B cell (primary cell): ENCODE results near the gene MED22. TPM values are rescaled to one million over a fixed set of nuclear protein-coding genes. Genes with fewer than 3 reads are reported as not detected.
A peak's percentile ranks its signal among the peaks of the same experiment; 100 is the strongest.

Source experiments
- ATAC-seq: fragments of 200-7000 bp; cut with Tn5 transposase; one replicate; pipeline ENCODE4 v1.10.0; 2021; ENCODE audit warnings: low read depth, mild to moderate bottlenecking, moderate number of reproducible peaks, moderate library complexity
- CTCF ChIA-PET: fragments of 350-600 bp; sonication (Branson Sonifier 250); formaldehyde crosslinking; loops from one replicate; lab custom pipeline; 2021; ENCODE audit warnings: antibody characterized with exemption, inconsistent platforms; lab: Charles Lee
- POLR2A ChIA-PET: fragments of 350-600 bp; sonication (Branson Sonifier 250); formaldehyde crosslinking; loops from one replicate; lab custom pipeline; 2021; ENCODE audit warnings: antibody characterized with exemption; lab: Charles Lee
- DNase-seq: peaks from one replicate; pipeline ENCODE4 v3.0.0; 2013
- H2AFZ ChIP-seq: 2 replicates; pipeline ENCODE4 v1.6.1; 2012; ENCODE audit warnings: mild to moderate bottlenecking, low read depth, low read length; ENCODE audit not compliant: insufficient read depth, poor library complexity, severe bottlenecking
- H3K27ac ChIP-seq, 2 donors: 1 replicate in 1 of 2; 2 replicates in 1 of 2; pipeline ENCODE4 v1.5.1; 2012 to 2013; ENCODE audit warnings: low read length in 2 of 2, mild to moderate bottlenecking in 2 of 2, moderate library complexity in 1 of 2
- H3K27me3 ChIP-seq, 4 experiments: fragments of 200-600 bp in 1 of 4; sonication (generic) in 1 of 4; replicated peaks in 1 of 4; 1 replicate in 2 of 4; 2 replicates in 2 of 4; pipeline versions ENCODE4 v1.6.1 to v1.7.0; 2013 to 2016; ENCODE audit warnings: low read length in 3 of 4, mild to moderate bottlenecking in 2 of 4, mixed read lengths in 1 of 4, moderate library complexity in 1 of 4; ENCODE audit not compliant: insufficient read depth in 4 of 4, control insufficient read depth in 3 of 4; ENCODE audit errors: control extremely low read depth in 1 of 4
- H3K36me3 ChIP-seq, 2 experiments: replicated peaks in 1 of 2; 1 replicate in 1 of 2; 2 replicates in 1 of 2; pipeline versions ENCODE4 v1.6.1 to v1.7.1; 2013; ENCODE audit warnings: low read length in 1 of 2; ENCODE audit not compliant: insufficient read depth in 2 of 2, control insufficient read depth in 1 of 2; ENCODE audit errors: control extremely low read depth in 1 of 2, extremely low read depth in 1 of 2
- H3K4me1 ChIP-seq, 2 donors: fragments of 200-600 bp in 1 of 2; sonication (generic) in 1 of 2; 1 replicate in 1 of 2; 2 replicates in 1 of 2; pipeline versions ENCODE4 v1.5.1 to v1.6.1; 2013 to 2017; ENCODE audit warnings: low read length in 2 of 2; ENCODE audit not compliant: control insufficient read depth in 2 of 2, insufficient read depth in 2 of 2
- H3K4me2 ChIP-seq: replicated peaks from 2 replicates; pipeline ENCODE3; 2012; ENCODE audit warnings: mild to moderate bottlenecking, low read depth, low read length; ENCODE audit not compliant: poor library complexity, severe bottlenecking
- H3K4me3 ChIP-seq, 5 experiments: fragments of 200-600 bp in 1 of 5; sonication (generic) in 1 of 5; 1 replicate in 3 of 5; 2 replicates in 2 of 5; pipeline versions ENCODE4 v1.5.1 to v1.7.0; 2011 to 2016; ENCODE audit warnings: low read length in 4 of 5, mild to moderate bottlenecking in 4 of 5, low read depth in 2 of 5, control low read depth in 1 of 5, moderate library complexity in 1 of 5; ENCODE audit not compliant: insufficient read depth in 1 of 5; ENCODE audit errors: control extremely low read depth in 1 of 5, extremely low read depth in 1 of 5
- H3K79me2 ChIP-seq: fragments of 200-600 bp; sonication (generic); one replicate; pipeline ENCODE4 v1.6.0; 2016; ENCODE audit warnings: low read length; ENCODE audit not compliant: control insufficient read depth, insufficient read depth
- H3K9ac ChIP-seq: fragments of 200-600 bp; sonication (generic); 2 replicates; pipeline ENCODE4 v1.6.1; 2017; ENCODE audit warnings: mild to moderate bottlenecking, low read length, moderate library complexity
- H3K9me3 ChIP-seq, 3 donors: one replicate each; pipeline versions ENCODE4 v1.6.1 to v1.7.1; 2013; ENCODE audit warnings: low read length in 2 of 3; ENCODE audit not compliant: control insufficient read depth in 2 of 3, insufficient read depth in 1 of 3; ENCODE audit errors: control extremely low read depth in 1 of 3
- H4K20me1 ChIP-seq: 2 replicates; pipeline ENCODE4 v1.6.0; 2012; ENCODE audit warnings: mild to moderate bottlenecking, low read length; ENCODE audit not compliant: insufficient read depth, control insufficient read depth, poor library complexity, severe bottlenecking
- H3K27ac Mint-ChIP-seq: one replicate; pipeline ENCODE4 v1.8.0; 2021; ENCODE audit warnings: mixed read lengths
- H3K27me3 Mint-ChIP-seq: one replicate; pipeline ENCODE4 v1.8.0; 2021; ENCODE audit warnings: mixed read lengths
- H3K4me1 Mint-ChIP-seq: one replicate; pipeline ENCODE4 v1.8.0; 2021; ENCODE audit warnings: mixed read lengths
- H3K4me3 Mint-ChIP-seq: one replicate; pipeline ENCODE4 v1.8.0; 2021; ENCODE audit warnings: mixed read lengths
- H3K9me3 Mint-ChIP-seq: one replicate; pipeline ENCODE4 v1.8.0; 2022; ENCODE audit warnings: mixed read lengths; ENCODE audit not compliant: insufficient read depth
- EZH2 ChIP-seq: IDR thresholded peaks from 2 replicates; pipeline ENCODE4 v1.6.1; 2012; ENCODE audit warnings: borderline replicate concordance, low read depth, mild to moderate bottlenecking, moderate library complexity, low read length; ENCODE audit not compliant: insufficient read depth, poor library complexity, severe bottlenecking
- WGBS: methylation state at CpG from one replicate; pipeline ENCODE4 v1.1.5; 2013; ENCODE audit warnings: missing lambda C conversion rate; ENCODE audit not compliant: insufficient coverage; 5-methylcytosine and 5-hydroxymethylcytosine counted together
- intact Hi-C: fragments of 100-400 bp; cut with micrococcal nuclease; formaldehyde crosslinking; loops from one replicate; pipeline ENCODE4 v1.10.0; 2022
- polyA plus RNA-seq: library from polyadenylated mRNA; depleted of rRNA; stranded (reverse); fragments of >200 nt; gene quantifications from 2 replicates; pipeline ENCODE4 v1.2.3, GENCODE V29; 2012
- total RNA-seq, 2 donors: library from RNA; stranded (reverse); fragments of 120-200 nt in 1 of 2; gene quantifications; 1 replicate in 1 of 2; 2 replicates in 1 of 2; pipeline versions ENCODE4 v1.2.3 to v1.2.4, GENCODE V29; 2013 to 2022
- TF ChIP-seq, protein P1 (sequence below): fragments of 200-600 bp; IDR thresholded peaks from one replicate; pipeline ENCODE4 v1.8.0; 2022; ENCODE audit warnings: antibody characterized with exemption, mild to moderate bottlenecking

Gene MED22
- total and polyA plus RNA-seq, 2 donors (not counting 1 experiment from before 2014, with no cell fraction given): 44.9 to 50.4 TPM

DNA sequence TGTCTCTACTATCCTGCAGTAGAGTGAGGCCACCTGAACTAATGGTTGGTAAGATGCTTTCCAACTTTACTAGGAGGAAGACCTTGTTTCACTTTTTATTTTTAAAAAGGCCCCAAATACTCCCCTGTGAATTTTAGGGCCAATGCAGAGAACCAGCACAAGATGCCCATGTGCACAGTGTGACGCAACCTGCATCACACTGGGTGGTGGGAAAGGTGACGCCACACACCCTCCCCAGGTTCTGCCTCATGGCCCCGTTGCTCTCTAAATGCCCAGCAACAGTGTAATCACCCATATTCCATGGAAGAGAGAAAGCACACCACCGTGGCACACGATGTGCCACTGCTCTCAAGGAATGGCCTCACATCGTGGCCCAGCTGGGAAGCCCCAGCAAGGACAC is 21.5 kb upstream of the MED22 start:
- Mint-ChIP-seq H3K9me3 (no peaks in the 10 kb centered on the region), H3K4me3 (peak overlapping the region; percentile 16), H3K27me3 (no peaks in the 10 kb centered on the region), H3K4me1 (peaks cover 50% of the 10 kb centered on the region), H3K27ac (no peak overlapping the region)
- H3K4me1 ChIP-seq: peaks cover 26 to 42% of the 10 kb centered on the region in 2 donors
- ChIA-PET POLR2A (no interaction called here), CTCF (no interaction called here)
- DNase-seq (no peak), ATAC-seq (no peak)
- H3K27me3 ChIP-seq: no peaks in the 10 kb centered on the region
- no peaks in the 10 kb centered on the region for H3K9me3 ChIP-seq
- TF ChIP-seq EZH2: no peak
- TF ChIP-seq, protein P1, sequence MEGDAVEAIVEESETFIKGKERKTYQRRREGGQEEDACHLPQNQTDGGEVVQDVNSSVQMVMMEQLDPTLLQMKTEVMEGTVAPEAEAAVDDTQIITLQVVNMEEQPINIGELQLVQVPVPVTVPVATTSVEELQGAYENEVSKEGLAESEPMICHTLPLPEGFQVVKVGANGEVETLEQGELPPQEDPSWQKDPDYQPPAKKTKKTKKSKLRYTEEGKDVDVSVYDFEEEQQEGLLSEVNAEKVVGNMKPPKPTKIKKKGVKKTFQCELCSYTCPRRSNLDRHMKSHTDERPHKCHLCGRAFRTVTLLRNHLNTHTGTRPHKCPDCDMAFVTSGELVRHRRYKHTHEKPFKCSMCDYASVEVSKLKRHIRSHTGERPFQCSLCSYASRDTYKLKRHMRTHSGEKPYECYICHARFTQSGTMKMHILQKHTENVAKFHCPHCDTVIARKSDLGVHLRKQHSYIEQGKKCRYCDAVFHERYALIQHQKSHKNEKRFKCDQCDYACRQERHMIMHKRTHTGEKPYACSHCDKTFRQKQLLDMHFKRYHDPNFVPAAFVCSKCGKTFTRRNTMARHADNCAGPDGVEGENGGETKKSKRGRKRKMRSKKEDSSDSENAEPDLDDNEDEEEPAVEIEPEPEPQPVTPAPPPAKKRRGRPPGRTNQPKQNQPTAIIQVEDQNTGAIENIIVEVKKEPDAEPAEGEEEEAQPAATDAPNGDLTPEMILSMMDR: no peak
- peaks cover 96% of the 10 kb centered on the region for H4K20me1 ChIP-seq
- peaks cover 0 to 59% of the 10 kb centered on the region in 2 experiments for H3K36me3 ChIP-seq
- H3K9ac ChIP-seq: no peak overlapping the region
- no peak overlapping the region for H3K4me2 ChIP-seq
- no peak overlapping the region for H3K4me3 ChIP-seq
- peaks cover 89% of the 10 kb centered on the region for H3K79me2 ChIP-seq
- no peak overlapping the region for H3K27ac ChIP-seq
- no peak overlapping the region for H2AFZ ChIP-seq
- 92% methylated on average over 6 of the region's 6 CpGs for WGBS
- intact Hi-C loops: no loop called here

DNA sequence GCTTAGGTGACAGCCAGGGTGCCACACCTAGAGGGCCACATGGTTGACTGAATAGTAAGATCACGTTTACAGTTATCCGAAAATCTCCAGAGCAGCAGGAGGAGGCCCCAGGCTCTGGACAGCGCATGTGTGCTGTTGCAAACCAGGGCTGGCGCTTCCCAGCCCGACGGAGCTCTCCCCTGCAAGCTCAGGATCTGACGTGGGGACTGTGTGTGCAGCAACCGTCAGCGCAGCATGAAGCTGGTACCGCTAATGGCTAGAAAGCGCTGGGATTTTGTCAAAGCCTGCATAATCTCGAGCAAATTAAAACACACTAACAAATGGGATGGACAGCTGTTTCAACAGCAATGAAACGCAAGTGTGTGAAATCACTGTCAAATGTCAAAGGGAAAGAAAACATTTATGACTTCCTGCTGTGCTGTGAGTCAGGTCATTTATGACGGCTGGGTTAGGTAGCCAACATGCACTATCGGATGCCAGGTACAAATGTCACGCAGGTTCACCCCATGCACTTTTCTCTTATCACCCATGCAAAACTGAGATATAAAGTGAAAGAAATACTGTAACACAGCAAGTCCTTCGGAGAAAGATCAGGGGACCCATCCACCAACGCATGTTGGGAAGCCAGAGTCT is 20.4 kb upstream of the MED22 start:
- intact Hi-C loops: no loop called here
- Mint-ChIP-seq H3K4me3 (no peak overlapping the region), H3K27me3 (no peaks in the 10 kb centered on the region), H3K27ac (no peak overlapping the region), H3K9me3 (no peaks in the 10 kb centered on the region), H3K4me1 (peaks cover 46% of the 10 kb centered on the region)
- Histone ChIP-seq H3K79me2 (peaks cover 78% of the 10 kb centered on the region), H3K27me3 (no peaks in the 10 kb centered on the region), H3K9ac (no peak overlapping the region), H3K36me3 (peaks cover 0 to 69% of the 10 kb centered on the region in 2 experiments), H3K4me1 (peaks cover 23 to 36% of the 10 kb centered on the region in 2 donors), H4K20me1 (peaks cover 94% of the 10 kb centered on the region), H3K4me3 (no peak overlapping the region), H3K4me2 (no peak overlapping the region), H2AFZ (no peak overlapping the region), H3K27ac (no peak overlapping the region), H3K9me3 (no peaks in the 10 kb centered on the region)
- CTCF ChIA-PET: no interaction called here
- TF ChIP-seq, protein P1: no peak
- TF ChIP-seq EZH2: no peak
- WGBS: 93% methylated on average over 12 of the region's 18 CpGs
- no peak for ATAC-seq
- no peak for DNase-seq
- POLR2A ChIA-PET: no interaction called here
